ENCODE data around the gene GALNT3. TPM values are rescaled to one million over a fixed set of nuclear protein-coding genes. Genes with fewer than 3 reads are reported as not detected.
A peak's percentile ranks its signal among the peaks of the same experiment; 100 is the strongest.

The GALNT3 gene
- 8.2 to 10.1 TPM (median 8.3 TPM) in 3 replicates for total RNA-seq

- H3K27ac Mint-ChIP-seq = peak within 1 kb of the TSS; percentile 74
- peak within 1 kb of the TSS; percentile 93 for H3K4me3 Mint-ChIP-seq
- no peak for TF ChIP-seq CTCF (IDR thresholded peaks at IDR 0.05; ENCODE audit: unreplicated experiment)
- peak; percentile 29 to 73 for DNase-seq (ENCODE audit: low spot score in 2 of 2, unreplicated experiment in 2 of 2)
- peaks cover 23% of the 10 kb centered on the region for H3K4me1 Mint-ChIP-seq
- no peaks in the 10 kb centered on the region for H3K9me3 Mint-ChIP-seq
- no peaks in the 10 kb centered on the region for H3K36me3 Mint-ChIP-seq
- H3K27me3 Mint-ChIP-seq (ENCODE audit: low read depth) = peaks cover 50% of the 10 kb centered on the region
Measured at GRCh38 chr2:165793779-165794535, at the start of gene GALNT3. TSS of gene GALNT3 (minus strand) at chr2:165794247. CDS start at chr2:165770700, 23,547 bp downstream.

- H3K4me1 Mint-ChIP-seq = no peaks in the 10 kb centered on the region
- no peak for DNase-seq (ENCODE audit: low spot score in 2 of 2, unreplicated experiment in 2 of 2)
Measured at GRCh38 chr2:165843351-165843750, 49.3 kb upstream of the GALNT3 start.

GRCh38 chr2:165840333-165840958 is 46.4 kb upstream of the GALNT3 start:
- peaks cover 3% of the 10 kb centered on the region for H3K36me3 Mint-ChIP-seq
- no peaks in the 10 kb centered on the region for H3K27me3 Mint-ChIP-seq (ENCODE audit: low read depth)
- DNase-seq (ENCODE audit: low spot score in 2 of 2, unreplicated experiment in 2 of 2) = no peak
- TF ChIP-seq CTCF (IDR thresholded peaks at IDR 0.05; ENCODE audit: unreplicated experiment) = no peak
- H3K4me1 Mint-ChIP-seq = peaks cover 7% of the 10 kb centered on the region
- H3K27ac Mint-ChIP-seq = no peak overlapping the region
- H3K4me3 Mint-ChIP-seq = no peak overlapping the region
- peaks cover 5% of the 10 kb centered on the region for H3K9me3 Mint-ChIP-seq

More at GRCh38 chr2:165843351-165843750, 49.3 kb upstream of the GALNT3 start:
- no peak overlapping the region for H3K4me3 Mint-ChIP-seq
- peaks cover 3% of the 10 kb centered on the region for H3K36me3 Mint-ChIP-seq
- no peak overlapping the region for H3K27ac Mint-ChIP-seq
- H3K9me3 Mint-ChIP-seq = peaks cover 7% of the 10 kb centered on the region
- H3K27me3 Mint-ChIP-seq (ENCODE audit: low read depth) = no peaks in the 10 kb centered on the region
- TF ChIP-seq CTCF (IDR thresholded peaks at IDR 0.05; ENCODE audit: unreplicated experiment) = no peak

- no peak for TF ChIP-seq CTCF (IDR thresholded peaks at IDR 0.05; ENCODE audit: unreplicated experiment)
- H3K4me1 Mint-ChIP-seq = peaks cover 10% of the 10 kb centered on the region
- H3K27ac Mint-ChIP-seq = no peak overlapping the region
- peaks cover 5% of the 10 kb centered on the region for H3K9me3 Mint-ChIP-seq
- H3K4me3 Mint-ChIP-seq = no peak overlapping the region
- no peak for DNase-seq (ENCODE audit: low spot score in 2 of 2, unreplicated experiment in 2 of 2)
- H3K27me3 Mint-ChIP-seq (ENCODE audit: low read depth) = no peaks in the 10 kb centered on the region
- H3K36me3 Mint-ChIP-seq = peaks cover 3% of the 10 kb centered on the region
Measured at GRCh38 chr2:165839610-165840009, 45.6 kb upstream of the GALNT3 start.

GRCh38 chr2:165837122-165837521 is 43.1 kb upstream of the GALNT3 start:
- Mint-ChIP-seq H3K27me3 (ENCODE audit: low read depth) (no peaks in the 10 kb centered on the region), H3K9me3 (peaks cover 14% of the 10 kb centered on the region), H3K36me3 (peaks cover 3% of the 10 kb centered on the region), H3K4me3 (no peak overlapping the region), H3K27ac (no peak overlapping the region), H3K4me1 (peaks cover 14% of the 10 kb centered on the region)
- TF ChIP-seq CTCF (IDR thresholded peaks at IDR 0.05; ENCODE audit: unreplicated experiment) = no peak
- no peak for DNase-seq (ENCODE audit: low spot score in 2 of 2, unreplicated experiment in 2 of 2)
